Neural progenitor cell (in vitro differentiated cells): ENCODE results near the gene SCPEP1.

Experiments
- EZH2 ChIP-seq: fragments of 200-600 bp; sonication (generic); IDR thresholded peaks from 2 replicates; pipeline ENCODE4 v1.6.1; 2017; ENCODE audit warnings: antibody characterized with exemption, mild to moderate bottlenecking, moderate library complexity
- TF ChIP-seq, protein P1 (sequence below): fragments of 200-600 bp; sonication (generic); IDR thresholded peaks from 2 replicates; pipeline ENCODE4 v1.5.1; 2017; ENCODE audit warnings: antibody characterized with exemption, mild to moderate bottlenecking

DNA sequence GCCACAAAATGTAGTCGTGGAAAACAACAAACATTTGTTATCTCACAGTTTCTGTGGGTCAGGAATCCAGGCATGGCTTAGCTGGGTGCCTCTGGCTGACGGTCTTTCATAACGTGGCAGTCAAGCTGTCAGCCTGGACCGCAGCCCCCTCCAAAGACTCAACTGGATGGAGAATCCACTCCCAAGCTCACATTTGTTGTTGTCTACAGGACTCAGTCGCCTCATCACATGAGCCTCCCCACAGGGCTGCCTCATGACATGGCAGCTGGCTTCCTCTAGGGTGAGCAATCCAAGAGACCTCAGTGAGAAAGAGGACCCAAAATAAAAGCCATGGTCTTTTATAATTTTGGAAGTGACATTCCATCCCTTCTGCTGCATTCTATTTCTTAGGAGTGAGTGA, 72.4 kb downstream of the SCPEP1 start:
- TF ChIP-seq, protein P1, sequence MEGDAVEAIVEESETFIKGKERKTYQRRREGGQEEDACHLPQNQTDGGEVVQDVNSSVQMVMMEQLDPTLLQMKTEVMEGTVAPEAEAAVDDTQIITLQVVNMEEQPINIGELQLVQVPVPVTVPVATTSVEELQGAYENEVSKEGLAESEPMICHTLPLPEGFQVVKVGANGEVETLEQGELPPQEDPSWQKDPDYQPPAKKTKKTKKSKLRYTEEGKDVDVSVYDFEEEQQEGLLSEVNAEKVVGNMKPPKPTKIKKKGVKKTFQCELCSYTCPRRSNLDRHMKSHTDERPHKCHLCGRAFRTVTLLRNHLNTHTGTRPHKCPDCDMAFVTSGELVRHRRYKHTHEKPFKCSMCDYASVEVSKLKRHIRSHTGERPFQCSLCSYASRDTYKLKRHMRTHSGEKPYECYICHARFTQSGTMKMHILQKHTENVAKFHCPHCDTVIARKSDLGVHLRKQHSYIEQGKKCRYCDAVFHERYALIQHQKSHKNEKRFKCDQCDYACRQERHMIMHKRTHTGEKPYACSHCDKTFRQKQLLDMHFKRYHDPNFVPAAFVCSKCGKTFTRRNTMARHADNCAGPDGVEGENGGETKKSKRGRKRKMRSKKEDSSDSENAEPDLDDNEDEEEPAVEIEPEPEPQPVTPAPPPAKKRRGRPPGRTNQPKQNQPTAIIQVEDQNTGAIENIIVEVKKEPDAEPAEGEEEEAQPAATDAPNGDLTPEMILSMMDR, result no peak
- no peak for TF ChIP-seq EZH2
